B cell (primary cell): Measurements from ENCODE around the gene CNGB1.

Experiments
- EZH2 ChIP-seq: IDR thresholded peaks from 2 replicates; pipeline ENCODE4 v1.6.1; 2012; ENCODE audit warnings: borderline replicate concordance, low read depth, mild to moderate bottlenecking, moderate library complexity, low read length; ENCODE audit not compliant: insufficient read depth, poor library complexity, severe bottlenecking
- TF ChIP-seq, protein P1 (sequence below): fragments of 200-600 bp; IDR thresholded peaks from one replicate; pipeline ENCODE4 v1.8.0; 2022; ENCODE audit warnings: antibody characterized with exemption, mild to moderate bottlenecking

DNA sequence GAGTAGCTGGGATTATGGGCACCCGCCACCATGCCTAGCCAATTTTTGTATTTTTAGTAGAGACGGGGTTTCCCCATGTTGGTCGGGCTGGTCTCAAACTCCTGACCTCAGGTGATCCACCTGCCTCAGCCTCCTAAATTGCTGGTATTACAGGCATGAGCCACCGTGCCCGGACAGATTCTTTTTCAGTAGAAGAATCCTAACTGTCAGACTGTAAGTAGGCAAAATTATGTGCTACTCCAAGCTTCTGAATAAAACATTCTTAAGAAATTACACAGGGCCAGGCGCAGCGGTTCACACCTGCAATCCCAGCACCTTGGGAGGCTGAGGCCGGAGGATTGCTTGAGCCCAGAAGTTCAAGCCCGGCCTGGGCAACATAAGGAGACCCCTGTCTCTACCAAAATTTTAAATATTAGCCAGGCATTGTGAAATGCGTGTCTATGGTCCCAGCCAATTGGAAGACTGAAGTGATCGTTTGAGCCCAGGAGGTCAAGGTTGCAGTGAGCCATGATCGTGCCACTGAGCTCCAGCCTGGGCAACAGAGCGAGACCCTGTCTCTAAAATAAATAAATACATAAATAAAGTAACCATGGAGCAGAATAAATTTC is 101.9 kb downstream of the CNGB1 start:
- TF ChIP-seq, protein P1, sequence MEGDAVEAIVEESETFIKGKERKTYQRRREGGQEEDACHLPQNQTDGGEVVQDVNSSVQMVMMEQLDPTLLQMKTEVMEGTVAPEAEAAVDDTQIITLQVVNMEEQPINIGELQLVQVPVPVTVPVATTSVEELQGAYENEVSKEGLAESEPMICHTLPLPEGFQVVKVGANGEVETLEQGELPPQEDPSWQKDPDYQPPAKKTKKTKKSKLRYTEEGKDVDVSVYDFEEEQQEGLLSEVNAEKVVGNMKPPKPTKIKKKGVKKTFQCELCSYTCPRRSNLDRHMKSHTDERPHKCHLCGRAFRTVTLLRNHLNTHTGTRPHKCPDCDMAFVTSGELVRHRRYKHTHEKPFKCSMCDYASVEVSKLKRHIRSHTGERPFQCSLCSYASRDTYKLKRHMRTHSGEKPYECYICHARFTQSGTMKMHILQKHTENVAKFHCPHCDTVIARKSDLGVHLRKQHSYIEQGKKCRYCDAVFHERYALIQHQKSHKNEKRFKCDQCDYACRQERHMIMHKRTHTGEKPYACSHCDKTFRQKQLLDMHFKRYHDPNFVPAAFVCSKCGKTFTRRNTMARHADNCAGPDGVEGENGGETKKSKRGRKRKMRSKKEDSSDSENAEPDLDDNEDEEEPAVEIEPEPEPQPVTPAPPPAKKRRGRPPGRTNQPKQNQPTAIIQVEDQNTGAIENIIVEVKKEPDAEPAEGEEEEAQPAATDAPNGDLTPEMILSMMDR = no peak
- TF ChIP-seq EZH2 = no peak
